Activated T-helper 17 cell treated with anti-CD3 and anti-CD28 coated beads, Interleukin-2, amount 50 U/mL, for 72 hours (primary cell): ENCODE results near the gene AVL9. TPM values are rescaled to one million over a fixed set of nuclear protein-coding genes. Genes with fewer than 3 reads are reported as not detected.
"Not testable (repeated sequence)": the region's sequence is repeated elsewhere in the genome, so short reads cannot be mapped to it uniquely, and the experiment has no call there.

Experiments used
- ATAC-seq: fragments of 150-1000 bp; cut with Tn5 transposase; replicated peaks from 2 replicates; pipeline ENCODE4 v1.10.0; 2021; ENCODE audit warnings: mild to moderate bottlenecking, moderate library complexity
- H3K27ac Mint-ChIP-seq: one replicate; pipeline ENCODE4 v1.8.0; 2022; ENCODE audit warnings: mixed read lengths
- H3K27me3 Mint-ChIP-seq: one replicate; pipeline ENCODE4 v1.8.0; 2022; ENCODE audit warnings: mixed read lengths
- H3K36me3 Mint-ChIP-seq: one replicate; pipeline ENCODE4 v1.8.0; 2022; ENCODE audit warnings: low read depth, mild to moderate bottlenecking, mixed read lengths
- H3K4me1 Mint-ChIP-seq: one replicate; pipeline ENCODE4 v1.8.0; 2022; ENCODE audit warnings: mixed read lengths
- H3K4me3 Mint-ChIP-seq: one replicate; pipeline ENCODE4 v1.8.0; 2022; ENCODE audit warnings: mild to moderate bottlenecking, mixed read lengths
- H3K9me3 Mint-ChIP-seq: one replicate; pipeline ENCODE4 v1.8.0; 2022; ENCODE audit warnings: mixed read lengths
- total RNA-seq, 2 donors: library from RNA; stranded (reverse); gene quantifications; one replicate each; pipeline ENCODE4 v1.2.3, GENCODE V29; 2022

AVL9 gene
- total RNA-seq, 2 donors from 2014 or later: 46.1 to 48.1 TPM

GRCh38 chr7:32577421-32577820, 82.1 kb downstream of the AVL9 start:
- Mint-ChIP-seq H3K36me3 (peaks cover 94% of the 10 kb centered on the region), H3K4me1 (no peaks in the 10 kb centered on the region), H3K9me3 (no peaks in the 10 kb centered on the region), H3K27me3 (no peaks in the 10 kb centered on the region), H3K4me3 (no peak overlapping the region), H3K27ac (no peak overlapping the region)
- no peak for ATAC-seq

GRCh38 chr7:32579776-32580175, 84.5 kb downstream of the AVL9 start:
- ATAC-seq: no peak
- peaks cover 97% of the 10 kb centered on the region for H3K36me3 Mint-ChIP-seq
- H3K27me3 Mint-ChIP-seq: no peaks in the 10 kb centered on the region
- no peak overlapping the region for H3K27ac Mint-ChIP-seq
- H3K4me3 Mint-ChIP-seq: no peak overlapping the region
- H3K4me1 Mint-ChIP-seq: no peaks in the 10 kb centered on the region
- H3K9me3 Mint-ChIP-seq: no peaks in the 10 kb centered on the region

GRCh38 chr7:32580646-32581045, 85.4 kb downstream of the AVL9 start:
- Mint-ChIP-seq H3K27ac (no peak overlapping the region), H3K36me3 (peaks cover 97% of the 10 kb centered on the region), H3K4me1 (no peaks in the 10 kb centered on the region)

GRCh38 chr7:32582036-32582435, 86.7 kb downstream of the AVL9 start:
- H3K4me3 Mint-ChIP-seq: no peak overlapping the region
- no peak overlapping the region for H3K27ac Mint-ChIP-seq
- H3K4me1 Mint-ChIP-seq: peaks cover 5% of the 10 kb centered on the region
- ATAC-seq: no peak
- H3K9me3 Mint-ChIP-seq: no peaks in the 10 kb centered on the region
- peaks cover 95% of the 10 kb centered on the region for H3K36me3 Mint-ChIP-seq
- no peaks in the 10 kb centered on the region for H3K27me3 Mint-ChIP-seq

More at GRCh38 chr7:32580646-32581045, 85.4 kb downstream of the AVL9 start:
- ATAC-seq: no peak
- Mint-ChIP-seq H3K9me3 (no peaks in the 10 kb centered on the region), H3K4me3 (no peak overlapping the region), H3K27me3 (no peaks in the 10 kb centered on the region)

- Mint-ChIP-seq H3K9me3 (no peaks in the 10 kb centered on the region), H3K36me3 (peaks cover 83% of the 10 kb centered on the region), H3K4me3 (no peak overlapping the region), H3K27me3 (no peaks in the 10 kb centered on the region), H3K27ac (no peak overlapping the region), H3K4me1 (peaks cover 10% of the 10 kb centered on the region)
- no peak for ATAC-seq
Observed at GRCh38 chr7:32583791-32584190, 88.5 kb downstream of the AVL9 start.

- peaks cover 58% of the 10 kb centered on the region for H3K36me3 Mint-ChIP-seq
- no peaks in the 10 kb centered on the region for H3K9me3 Mint-ChIP-seq
- H3K27me3 Mint-ChIP-seq: no peaks in the 10 kb centered on the region
- ATAC-seq: no peak
- peaks cover 12% of the 10 kb centered on the region for H3K4me1 Mint-ChIP-seq
- no peak overlapping the region for H3K4me3 Mint-ChIP-seq
- peak overlapping the region; percentile 44 for H3K27ac Mint-ChIP-seq
Observed at GRCh38 chr7:32586291-32587221, 91.3 kb downstream of the AVL9 start.

- Mint-ChIP-seq H3K4me1 (peaks cover 12% of the 10 kb centered on the region), H3K27me3 (no peaks in the 10 kb centered on the region), H3K36me3 (peaks cover 49% of the 10 kb centered on the region), H3K27ac (peak overlapping the region; percentile 44), H3K9me3 (no peaks in the 10 kb centered on the region), H3K4me3 (no peak overlapping the region)
- no peak for ATAC-seq
Observed at GRCh38 chr7:32587411-32587948, 92.2 kb downstream of the AVL9 start.

GRCh38 chr7:32588657-32589056, 93.4 kb downstream of the AVL9 start:
- H3K27me3 Mint-ChIP-seq: no peaks in the 10 kb centered on the region
- no peaks in the 10 kb centered on the region for H3K9me3 Mint-ChIP-seq
- peaks cover 37% of the 10 kb centered on the region for H3K36me3 Mint-ChIP-seq
- H3K27ac Mint-ChIP-seq: peak overlapping the region; percentile 45
- H3K4me3 Mint-ChIP-seq: no peak overlapping the region
- peaks cover 12% of the 10 kb centered on the region for H3K4me1 Mint-ChIP-seq
- peak; percentile 93 for ATAC-seq

GRCh38 chr7:32591938-32592337, 96.6 kb downstream of the AVL9 start:
- Mint-ChIP-seq H3K9me3 (no peaks in the 10 kb centered on the region), H3K27ac (no peak overlapping the region), H3K4me1 (peaks cover 9% of the 10 kb centered on the region), H3K27me3 (peaks cover 5% of the 10 kb centered on the region), H3K4me3 (no peak overlapping the region), H3K36me3 (peaks cover 6% of the 10 kb centered on the region)
- ATAC-seq: no peak

GRCh38 chr7:32592701-32593100, 97.4 kb downstream of the AVL9 start:
- H3K4me1 Mint-ChIP-seq: peaks cover 7% of the 10 kb centered on the region
- H3K36me3 Mint-ChIP-seq: no peaks in the 10 kb centered on the region
- peaks cover 3% of the 10 kb centered on the region for H3K9me3 Mint-ChIP-seq
- H3K27ac Mint-ChIP-seq: no peak overlapping the region
- no peak overlapping the region for H3K4me3 Mint-ChIP-seq
- ATAC-seq: no peak
- H3K27me3 Mint-ChIP-seq: peaks cover 7% of the 10 kb centered on the region

- Mint-ChIP-seq H3K27ac (no peak overlapping the region), H3K4me1 (no peaks in the 10 kb centered on the region), H3K36me3 (no peaks in the 10 kb centered on the region), H3K4me3 (no peak overlapping the region), H3K9me3 (peaks cover 4% of the 10 kb centered on the region), H3K27me3 (peaks cover 10% of the 10 kb centered on the region)
- no peak for ATAC-seq
Observed at GRCh38 chr7:32594965-32595490, 99.7 kb downstream of the AVL9 start.

- not testable (repeated sequence) for H3K4me3 Mint-ChIP-seq, H3K36me3 Mint-ChIP-seq, H3K27me3 Mint-ChIP-seq, H3K9me3 Mint-ChIP-seq, H3K27ac Mint-ChIP-seq, ATAC-seq, H3K4me1 Mint-ChIP-seq
Observed at GRCh38 chr7:32601196-32601595, 105.9 kb downstream of the AVL9 start.

- Mint-ChIP-seq H3K36me3 (no peaks in the 10 kb centered on the region), H3K27ac (no peak overlapping the region), H3K4me3 (no peak overlapping the region), H3K9me3 (peaks cover 3% of the 10 kb centered on the region), H3K4me1 (no peaks in the 10 kb centered on the region), H3K27me3 (peaks cover 5% of the 10 kb centered on the region)
- no peak for ATAC-seq
Observed at GRCh38 chr7:32602470-32602869, 107.2 kb downstream of the AVL9 start.

GRCh38 chr7:32603492-32603891, 108.2 kb downstream of the AVL9 start:
- not testable (repeated sequence) for H3K9me3 Mint-ChIP-seq, H3K36me3 Mint-ChIP-seq, ATAC-seq, H3K27me3 Mint-ChIP-seq, H3K27ac Mint-ChIP-seq, H3K4me3 Mint-ChIP-seq, H3K4me1 Mint-ChIP-seq

- H3K4me1 Mint-ChIP-seq, H3K27me3 Mint-ChIP-seq, H3K36me3 Mint-ChIP-seq, H3K27ac Mint-ChIP-seq, ATAC-seq, H3K9me3 Mint-ChIP-seq, H3K4me3 Mint-ChIP-seq: not testable (repeated sequence)
Observed at GRCh38 chr7:32604047-32604446, 108.8 kb downstream of the AVL9 start.
